Measurements from ENCODE around the gene RALGPS2.

RALGPS2 gene

GRCh38 chr1:178870944-178871343, 145.9 kb downstream of the RALGPS2 start, which contains the start of gene ANGPTL1:
TSS of gene ANGPTL1 (minus strand) at chr1:178871077. CDS start at chr1:178865776, 5,301 bp downstream.
- Histone ChIP-seq H4K20me1 (ENCODE audit: insufficient read depth, low read length) (no peaks in the 10 kb centered on the region), H3K27me3 (ENCODE audit: low read depth, low read length) (no peaks in the 10 kb centered on the region), H2AFZ (ENCODE audit: low read depth, low read length) (no peak within 1 kb of the TSS), H3K36me3 (replicated peaks; ENCODE audit: low read depth, low read length) (no peaks in the 10 kb centered on the region), H3K9me3 (ENCODE audit: insufficient read depth, low read length) (no peaks in the 10 kb centered on the region), H3K27ac (ENCODE audit: low read length) (no peak within 1 kb of the TSS), H3K9ac (ENCODE audit: low read length) (no peak within 1 kb of the TSS), H3K4me3 (ENCODE audit: low read length) (no peak within 1 kb of the TSS), H3K79me2 (ENCODE audit: low read length) (no peaks in the 10 kb centered on the region), H3K4me1 (ENCODE audit: low read length) (peaks cover 3% of the 10 kb centered on the region; the same call in 1 of the 2 replicates), H3K4me2 (ENCODE audit: low read length) (no peak within 1 kb of the TSS)
- TF ChIP-seq EZH2phosphoT487 (IDR thresholded peaks at IDR 0.05; ENCODE audit: low read depth) (no peak), CTCF (IDR thresholded peaks at IDR 0.05; ENCODE audit: low read depth, low read length) (no peak)

- H3K4me2 ChIP-seq (ENCODE audit: low read length) = no peak overlapping the region
- no peaks in the 10 kb centered on the region for H3K79me2 ChIP-seq (ENCODE audit: low read length)
- H3K4me1 ChIP-seq (ENCODE audit: low read length) = peaks cover 3% of the 10 kb centered on the region; the same call in 1 of the 2 replicates
- no peak overlapping the region for H3K9ac ChIP-seq (ENCODE audit: low read length)
- H3K27me3 ChIP-seq (ENCODE audit: low read depth, low read length) = no peaks in the 10 kb centered on the region
- H3K9me3 ChIP-seq (ENCODE audit: insufficient read depth, low read length) = no peaks in the 10 kb centered on the region
- H2AFZ ChIP-seq (ENCODE audit: low read depth, low read length) = no peak overlapping the region
- H3K36me3 ChIP-seq (replicated peaks; ENCODE audit: low read depth, low read length) = no peaks in the 10 kb centered on the region
- no peak for TF ChIP-seq EZH2phosphoT487 (IDR thresholded peaks at IDR 0.05; ENCODE audit: low read depth)
- no peak overlapping the region for H3K27ac ChIP-seq (ENCODE audit: low read length)
- H4K20me1 ChIP-seq (ENCODE audit: insufficient read depth, low read length) = no peaks in the 10 kb centered on the region
- no peak overlapping the region for H3K4me3 ChIP-seq (ENCODE audit: low read length)
These were observed 146.7 kb downstream of the RALGPS2 start for GRCh38 chr1:178871551-178872320.

GRCh38 chr1:178874966-178875365, 149.9 kb downstream of the RALGPS2 start:
- no peak for TF ChIP-seq EZH2phosphoT487 (IDR thresholded peaks at IDR 0.05; ENCODE audit: low read depth)
- no peak for TF ChIP-seq CTCF (IDR thresholded peaks at IDR 0.05; ENCODE audit: low read depth, low read length)
- Histone ChIP-seq H3K4me3 (ENCODE audit: low read length) (no peak overlapping the region), H3K27me3 (ENCODE audit: low read depth, low read length) (no peaks in the 10 kb centered on the region), H3K36me3 (replicated peaks; ENCODE audit: low read depth, low read length) (no peaks in the 10 kb centered on the region), H3K4me2 (ENCODE audit: low read length) (no peak overlapping the region), H3K79me2 (ENCODE audit: low read length) (no peaks in the 10 kb centered on the region), H3K27ac (ENCODE audit: low read length) (no peak overlapping the region), H3K9me3 (ENCODE audit: insufficient read depth, low read length) (no peaks in the 10 kb centered on the region), H3K4me1 (ENCODE audit: low read length) (no peaks in the 10 kb centered on the region), H3K9ac (ENCODE audit: low read length) (no peak overlapping the region), H2AFZ (ENCODE audit: low read depth, low read length) (no peak overlapping the region), H4K20me1 (ENCODE audit: insufficient read depth, low read length) (no peaks in the 10 kb centered on the region)

- Histone ChIP-seq H3K27ac (ENCODE audit: low read length) (no peak overlapping the region), H3K79me2 (ENCODE audit: low read length) (no peaks in the 10 kb centered on the region), H2AFZ (ENCODE audit: low read depth, low read length) (no peak overlapping the region), H3K4me1 (ENCODE audit: low read length) (no peaks in the 10 kb centered on the region), H3K4me3 (ENCODE audit: low read length) (no peak overlapping the region), H3K9ac (ENCODE audit: low read length) (no peak overlapping the region), H3K4me2 (ENCODE audit: low read length) (no peak overlapping the region), H4K20me1 (ENCODE audit: insufficient read depth, low read length) (no peaks in the 10 kb centered on the region), H3K9me3 (ENCODE audit: insufficient read depth, low read length) (no peaks in the 10 kb centered on the region), H3K36me3 (replicated peaks; ENCODE audit: low read depth, low read length) (no peaks in the 10 kb centered on the region), H3K27me3 (ENCODE audit: low read depth, low read length) (no peaks in the 10 kb centered on the region)
- TF ChIP-seq CTCF (IDR thresholded peaks at IDR 0.05; ENCODE audit: low read depth, low read length) (no peak), EZH2phosphoT487 (IDR thresholded peaks at IDR 0.05; ENCODE audit: low read depth) (no peak)
These were observed 150.9 kb downstream of the RALGPS2 start for GRCh38 chr1:178875936-178876335.

All from OCI-LY3 (cell line).